Stimulated activated CD4-positive, alpha-beta T cell treated with anti-CD3 and anti-CD28 coated beads, Interleukin-2, amount 100 ng/mL, for 4 hours (primary cell): Measurements from ENCODE around the gene LRGUK.
"Not testable (repeated sequence)": the region's sequence is repeated elsewhere in the genome, so short reads cannot be mapped to it uniquely, and the experiment has no call there.

Experiments used
- DNase-seq: peaks from one replicate; pipeline ENCODE4 v3.0.0-alpha.2; 2020; ENCODE audit warnings: low read depth

The LRGUK gene

GRCh38 chr7:134187893-134188292 is 60.8 kb downstream of the LRGUK start:
- no peak for DNase-seq

- DNase-seq = no peak
These were observed 61.2 kb downstream of the LRGUK start for GRCh38 chr7:134188311-134188710.

GRCh38 chr7:134189559-134189958 is 62.4 kb downstream of the LRGUK start:
- DNase-seq = no peak

- no peak for DNase-seq
These were observed 64.7 kb downstream of the LRGUK start for GRCh38 chr7:134191876-134192275.

- no peak for DNase-seq
These were observed 66.1 kb downstream of the LRGUK start for GRCh38 chr7:134193240-134193639.

- no peak for DNase-seq
These were observed 68.1 kb downstream of the LRGUK start for GRCh38 chr7:134195252-134195651.

GRCh38 chr7:134196439-134196838 is 69.3 kb downstream of the LRGUK start:
- no peak for DNase-seq

GRCh38 chr7:134197345-134197744 is 70.2 kb downstream of the LRGUK start:
- no peak for DNase-seq

- no peak for DNase-seq
These were observed 73.8 kb downstream of the LRGUK start for GRCh38 chr7:134200970-134201369.

GRCh38 chr7:134201569-134202261 is 74.6 kb downstream of the LRGUK start:
- no peak for DNase-seq

- DNase-seq = no peak
These were observed 76.2 kb downstream of the LRGUK start for GRCh38 chr7:134203186-134203889.

- DNase-seq = no peak
These were observed 82.3 kb downstream of the LRGUK start for GRCh38 chr7:134209322-134210015.

GRCh38 chr7:134210227-134210626 is 83.1 kb downstream of the LRGUK start:
- DNase-seq = no peak

GRCh38 chr7:134210976-134211663 is 84.0 kb downstream of the LRGUK start:
- DNase-seq = no peak

GRCh38 chr7:134211817-134212216 is 84.7 kb downstream of the LRGUK start:
- no peak for DNase-seq

GRCh38 chr7:134212576-134213546 is 85.7 kb downstream of the LRGUK start:
- DNase-seq = no peak

- no peak for DNase-seq
These were observed 93.1 kb downstream of the LRGUK start for GRCh38 chr7:134220236-134220635.

- not testable (repeated sequence) for DNase-seq
These were observed 104.2 kb downstream of the LRGUK start for GRCh38 chr7:134231296-134231695.

- no peak for DNase-seq
These were observed 107.1 kb downstream of the LRGUK start for GRCh38 chr7:134234216-134234615.

- no peak for DNase-seq
These were observed 118.1 kb downstream of the LRGUK start for GRCh38 chr7:134245253-134245652.

GRCh38 chr7:134246347-134246746 is 119.2 kb downstream of the LRGUK start:
- DNase-seq = no peak
